Heart right ventricle (tissue), 16 donors: Measurements from ENCODE around the gene CCDC154. TPM values are rescaled to one million over a fixed set of nuclear protein-coding genes. Genes with fewer than 3 reads are reported as not detected.

Experiments
- ATAC-seq, 8 donors: fragments of 200-7000 bp; cut with Tn5 transposase; one replicate each; pipeline ENCODE4 v1.9.1; 2020; ENCODE audit warnings: mild to moderate bottlenecking in 8 of 8, moderate library complexity in 8 of 8, moderate number of reproducible peaks in 1 of 8
- DNase-seq, 2 donors: peaks; one replicate each; pipeline ENCODE4 v3.0.0-alpha.2; 2020
- H3K27ac ChIP-seq, 10 donors: fragments of 200-600 bp; sonication (generic) in 2 of 10; one replicate each; pipeline versions ENCODE4 v1.5.0 to v1.8.0; 2020 to 2022; ENCODE audit warnings: mild to moderate bottlenecking in 3 of 10
- H3K27me3 ChIP-seq, 7 donors: fragments of 200-600 bp; one replicate each; pipeline ENCODE4 v1.8.0; 2021 to 2022; ENCODE audit warnings: mild to moderate bottlenecking in 2 of 7
- H3K36me3 ChIP-seq, 9 donors: fragments of 200-600 bp; sonication (generic) in 1 of 9; one replicate each; pipeline versions ENCODE4 v1.5.0 to v1.8.0; 2020 to 2022; ENCODE audit warnings: mild to moderate bottlenecking in 2 of 9
- H3K4me1 ChIP-seq, 9 donors: fragments of 200-600 bp; sonication (generic) in 1 of 9; one replicate each; pipeline versions ENCODE4 v1.5.0 to v1.8.0; 2020 to 2022; ENCODE audit warnings: mild to moderate bottlenecking in 4 of 9
- H3K4me3 ChIP-seq, 10 donors: fragments of 200-600 bp; sonication (generic) in 2 of 10; one replicate each; pipeline versions ENCODE4 v1.5.0 to v1.8.0; 2020 to 2022; ENCODE audit warnings: mild to moderate bottlenecking in 7 of 10, moderate library complexity in 2 of 10
- H3K9me3 ChIP-seq, 11 donors: fragments of 200-600 bp in 10 of 11; sonication (generic) in 2 of 11; one replicate each; pipeline versions ENCODE4 v1.5.0 to v1.8.0; 2013 to 2022; ENCODE audit warnings: mild to moderate bottlenecking in 2 of 11, control low read depth in 1 of 11, moderate library complexity in 1 of 11
- CTCF ChIP-seq, 9 donors: fragments of 200-600 bp; sonication (generic) in 2 of 9; IDR thresholded peaks; one replicate each; pipeline versions ENCODE4 v1.5.0 to v1.8.0; 2021 to 2022; ENCODE audit warnings: antibody characterized with exemption in 9 of 9, mild to moderate bottlenecking in 5 of 9, moderate library complexity in 1 of 9
- WGBS, 2 donors: extraction: QIAGEN DNeasy Blood & Tissue Kit; methylation state at CpG; one replicate each; pipeline ENCODE4 v1.1.7; 2013; ENCODE audit warnings: inconsistent platforms in 1 of 2; 5-methylcytosine and 5-hydroxymethylcytosine counted together
- intact Hi-C, 10 donors: fragments of 100-400 bp; cut with DNase I; formaldehyde crosslinking; loops; one replicate each; pipeline versions ENCODE4 v1.11.1 to v1.14.2; 2022
- polyA plus RNA-seq, 2 donors: library from polyadenylated mRNA; stranded (reverse); fragments of 200-250 nt; gene quantifications; one replicate each; pipeline ENCODE4 v1.2.3, GENCODE V29; 2013
- total RNA-seq, 10 donors: library from RNA; stranded (reverse); fragmentation: NEBNext Ultra II Directional in 3 of 10; extraction: Animal tissue kit (Norgen Biotek cat#: 25700) in 3 of 10; gene quantifications; one replicate each; pipeline versions ENCODE4 v1.2.1 to v1.2.4, GENCODE V29; 2021 to 2023
- donor health status: Arrhythmogenic right ventricular cardiomyopathy.
- donor health status: ischemic (EF 13 %, LVEDD 7.1; RV severe dilation, severe dysfunction).
- donor health status: healthy with polysubstance abuse.
- donor health status: DM: no; HTN: yes; CAD: no.
- donor health status: DM: no; HTN: no; CAD: no.
- donor health status: ischemic (EF 25% LVEDD 6.9; RV normal size, moderate dysfunction).
- donor health status: ischemic (EF 25% LVEDD 5.7; RV mildly dilated, moderate dysfunction).
- donor health status: healthy.
- donor health status: DM: yes; HTN: yes; CAD: no.
- donor health status: Ischemic cardiomyopathy.
- donor health status: ischemic (EF 35%, LVEDD 5.7; RV mildly dilated, moderate dysfunction).
- donor health status: nonischemic (EF 11% LVEDD 7.7; RV severe dilation, severe dysfunction).
- donor health status: DM: yes; HTN: yes; CAD: no.
- donor health status: PGD.
- donor health status: ischemic (EF 29% LVEDD 5.4; RV normal size, mild dysfunction).
- donor health status: nonischemic (EF 23%, LVEDD 6.1; RV moderate dilation, normal function).

Gene CCDC154
- total and polyA plus RNA-seq, 12 donors, result 0.17 to 5.9 (median 0.75) TPM

- no peak for DNase-seq
- H3K27me3 ChIP-seq, result no peaks in the 10 kb centered on the region
- WGBS, 2 donors, result 25 to 27% methylated on average over 11 of the region's 11 CpGs
- H3K4me1 ChIP-seq, result peaks cover 0 to 30% (median 20%) of the 10 kb centered on the region in 9 donors
- ATAC-seq, result peak; percentile 12 to 51 (median 24)
- H3K4me3 ChIP-seq, result peak overlapping the region in 9 of 10 donors; percentile 24 to 65 (median 57)
- no peaks in the 10 kb centered on the region for H3K9me3 ChIP-seq
- intact Hi-C loops, result loop anchor here in 2 of 10 donors (10.0 kb wide), 2 partner anchors 63 to 93 kb away; no protein-coding TSS in a partner anchor
- peak overlapping the region in 7 of 10 donors; percentile 26 to 68 (median 54) for H3K27ac ChIP-seq
- no peak for TF ChIP-seq CTCF (IDR thresholded peaks at IDR 0.05)
- H3K36me3 ChIP-seq, result peaks cover 0 to 75% (median 4%) of the 10 kb centered on the region in 9 donors
Measured at GRCh38 chr16:1407753-1408152, 36.6 kb downstream of the CCDC154 start.

- H3K4me3 ChIP-seq, result no peak overlapping the region
- ATAC-seq (no peak), DNase-seq (no peak)
- no peaks in the 10 kb centered on the region for H3K9me3 ChIP-seq
- intact Hi-C loops, result loop anchor here in 2 of 10 donors (10.0 kb wide), 2 partner anchors 59 to 89 kb away; no protein-coding TSS in a partner anchor
- no peak overlapping the region for H3K27ac ChIP-seq
- H3K36me3 ChIP-seq, result peaks cover 0 to 84% (median 29%) of the 10 kb centered on the region in 9 donors
- TF ChIP-seq CTCF (IDR thresholded peaks at IDR 0.05), result no peak
- H3K27me3 ChIP-seq, result no peaks in the 10 kb centered on the region
- H3K4me1 ChIP-seq, result peaks cover 0 to 15% (median 12%) of the 10 kb centered on the region in 9 donors
- 91 to 92% methylated on average over 14 of the region's 14 CpGs for WGBS, 2 donors
Measured at GRCh38 chr16:1403733-1404132, 40.6 kb downstream of the CCDC154 start.

- Histone ChIP-seq H3K36me3 (peaks cover 0 to 91% (median 30%) of the 10 kb centered on the region in 9 donors), H3K4me3 (no peak overlapping the region), H3K4me1 (peaks cover 0 to 10% (median 6%) of the 10 kb centered on the region in 9 donors), H3K9me3 (no peaks in the 10 kb centered on the region), H3K27ac (no peak overlapping the region), H3K27me3 (no peaks in the 10 kb centered on the region)
- 92 to 93% methylated on average over 22 of the region's 22 CpGs for WGBS, 2 donors
- no peak for ATAC-seq
- no peak for DNase-seq
- no peak for TF ChIP-seq CTCF (IDR thresholded peaks at IDR 0.05)
- intact Hi-C loops, result loop anchor here in 2 of 10 donors (10.0 kb wide), 2 partner anchors 58 to 88 kb away; no protein-coding TSS in a partner anchor
Measured at GRCh38 chr16:1403036-1403435, 41.3 kb downstream of the CCDC154 start.

- Histone ChIP-seq H3K27me3 (no peaks in the 10 kb centered on the region), H3K4me3 (no peak overlapping the region), H3K36me3 (peaks cover 0 to 91% (median 30%) of the 10 kb centered on the region in 9 donors), H3K4me1 (no peaks in the 10 kb centered on the region), H3K9me3 (no peaks in the 10 kb centered on the region), H3K27ac (no peak overlapping the region)
- intact Hi-C loops, result loop anchor here in 2 of 10 donors (10.0 kb wide), 2 partner anchors 57 to 87 kb away; no protein-coding TSS in a partner anchor
- no peak for TF ChIP-seq CTCF (IDR thresholded peaks at IDR 0.05)
- DNase-seq (no peak), ATAC-seq (no peak)
- 91 to 94% methylated on average over 13 of the region's 13 CpGs for WGBS, 2 donors
Measured at GRCh38 chr16:1401758-1402154, 42.6 kb downstream of the CCDC154 start.
